ENCODE measurements around the gene NAV1.

DNA sequence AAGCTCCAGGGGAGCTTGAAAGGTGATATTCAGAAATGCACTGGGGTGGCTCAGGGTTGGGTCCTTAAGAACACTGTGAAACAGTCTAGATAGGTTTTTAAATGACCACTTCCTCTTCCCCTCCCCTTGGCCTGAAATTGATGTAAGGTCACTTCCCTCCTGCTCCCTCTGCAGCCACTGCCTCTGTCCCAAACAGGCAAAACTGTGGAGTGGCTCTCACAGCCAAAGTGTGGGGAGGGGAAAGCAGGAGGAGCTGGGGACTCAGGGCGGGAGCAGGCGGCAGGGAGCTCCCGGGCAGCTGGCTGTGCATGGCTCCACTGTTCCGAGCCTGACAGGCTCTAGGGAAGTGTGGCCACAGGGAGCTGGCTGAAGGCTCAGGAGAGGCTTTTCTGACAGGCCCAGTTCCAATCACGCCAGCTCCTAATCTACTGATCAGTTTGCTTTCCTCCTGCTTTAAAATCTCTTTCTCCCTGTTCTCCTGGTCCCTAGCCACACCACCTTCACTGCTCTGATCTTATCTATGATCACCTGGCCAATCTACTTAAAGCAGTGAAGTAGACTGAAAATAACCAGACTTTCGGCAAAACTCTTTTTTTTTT is 26.9 kb upstream of the NAV1 start:
- TF ChIP-seq, protein P1, sequence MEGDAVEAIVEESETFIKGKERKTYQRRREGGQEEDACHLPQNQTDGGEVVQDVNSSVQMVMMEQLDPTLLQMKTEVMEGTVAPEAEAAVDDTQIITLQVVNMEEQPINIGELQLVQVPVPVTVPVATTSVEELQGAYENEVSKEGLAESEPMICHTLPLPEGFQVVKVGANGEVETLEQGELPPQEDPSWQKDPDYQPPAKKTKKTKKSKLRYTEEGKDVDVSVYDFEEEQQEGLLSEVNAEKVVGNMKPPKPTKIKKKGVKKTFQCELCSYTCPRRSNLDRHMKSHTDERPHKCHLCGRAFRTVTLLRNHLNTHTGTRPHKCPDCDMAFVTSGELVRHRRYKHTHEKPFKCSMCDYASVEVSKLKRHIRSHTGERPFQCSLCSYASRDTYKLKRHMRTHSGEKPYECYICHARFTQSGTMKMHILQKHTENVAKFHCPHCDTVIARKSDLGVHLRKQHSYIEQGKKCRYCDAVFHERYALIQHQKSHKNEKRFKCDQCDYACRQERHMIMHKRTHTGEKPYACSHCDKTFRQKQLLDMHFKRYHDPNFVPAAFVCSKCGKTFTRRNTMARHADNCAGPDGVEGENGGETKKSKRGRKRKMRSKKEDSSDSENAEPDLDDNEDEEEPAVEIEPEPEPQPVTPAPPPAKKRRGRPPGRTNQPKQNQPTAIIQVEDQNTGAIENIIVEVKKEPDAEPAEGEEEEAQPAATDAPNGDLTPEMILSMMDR (conservative IDR thresholded peaks at IDR 0.05): no peak
- TF ChIP-seq EZH2 (IDR thresholded peaks at IDR 0.05; ENCODE audit: low read depth): no peak
